ENCODE data around the gene MFSD6. TPM values are rescaled to one million over a fixed set of nuclear protein-coding genes. Genes with fewer than 3 reads are reported as not detected.
"Not testable (repeated sequence)": the region's sequence is repeated elsewhere in the genome, so short reads cannot be mapped to it uniquely, and the experiment has no call there.

The MFSD6 gene
- total RNA-seq, 3 donors from 2014 or later (not counting 1 experiment from before 2014, with no cell fraction given), result 36.7 to 50.5 (median 48.0) TPM

- Histone ChIP-seq H3K27ac (ENCODE audit: low read length) (no peak overlapping the region), H3K36me3 (ENCODE audit: control insufficient read depth, insufficient read depth, low read length) (peaks cover 78% of the 10 kb centered on the region), H3K4me3 (ENCODE audit: low read length) (no peak overlapping the region), H3K9me3 (ENCODE audit: control insufficient read depth, insufficient read depth, low read length) (no peaks in the 10 kb centered on the region), H3K27me3 (ENCODE audit: control insufficient read depth, insufficient read depth, low read length) (no peaks in the 10 kb centered on the region), H3K4me1 (ENCODE audit: control insufficient read depth, insufficient read depth, low read length) (no peaks in the 10 kb centered on the region)
- Mint-ChIP-seq H3K27me3 (ENCODE audit: low read depth in 2 of 2) (no peaks in the 10 kb centered on the region), H3K4me3 (no peak overlapping the region), H3K36me3 (peaks cover 22% of the 10 kb centered on the region), H3K4me1 (peaks cover 9 to 22% of the 10 kb centered on the region in 2 donors), H3K9me3 (no peaks in the 10 kb centered on the region), H3K27ac (no peak overlapping the region)
- TF ChIP-seq CTCF (IDR thresholded peaks at IDR 0.05), result no peak
- ATAC-seq (no peak), DNase-seq (no peak)
- 100% methylated on average over 2 of the region's 3 CpGs for WGBS (ENCODE audit: insufficient coverage)
- intact Hi-C loops (cut with micrococcal nuclease), result no loop called here
Observed at GRCh38 chr2:190504912-190505311, 96.8 kb downstream of the MFSD6 start.

- peaks cover 75% of the 10 kb centered on the region for H3K36me3 ChIP-seq (ENCODE audit: control insufficient read depth, insufficient read depth, low read length)
- Mint-ChIP-seq H3K9me3 (no peaks in the 10 kb centered on the region), H3K27ac (peak overlapping the region; percentile 17 to 81), H3K4me3 (no peak overlapping the region), H3K27me3 (ENCODE audit: low read depth in 2 of 2) (no peaks in the 10 kb centered on the region), H3K4me1 (peaks cover 9 to 22% of the 10 kb centered on the region in 2 donors), H3K36me3 (peaks cover 17% of the 10 kb centered on the region)
- ATAC-seq (no peak), DNase-seq (no peak)
- no peaks in the 10 kb centered on the region for H3K4me1 ChIP-seq (ENCODE audit: control insufficient read depth, insufficient read depth, low read length)
- H3K27me3 ChIP-seq (ENCODE audit: control insufficient read depth, insufficient read depth, low read length), result no peaks in the 10 kb centered on the region
- WGBS (ENCODE audit: insufficient coverage), result 100% methylated on average over 1 of the region's 1 CpG
- intact Hi-C loops (cut with micrococcal nuclease), result no loop called here
- H3K9me3 ChIP-seq (ENCODE audit: control insufficient read depth, insufficient read depth, low read length), result no peaks in the 10 kb centered on the region
- TF ChIP-seq CTCF (IDR thresholded peaks at IDR 0.05), result no peak
- no peak overlapping the region for H3K27ac ChIP-seq (ENCODE audit: low read length)
- no peak overlapping the region for H3K4me3 ChIP-seq (ENCODE audit: low read length)
Observed at GRCh38 chr2:190505696-190506095, 97.5 kb downstream of the MFSD6 start.

GRCh38 chr2:190506666-190507065 lies 98.5 kb downstream of the MFSD6 start:
- Mint-ChIP-seq H3K4me1 (peaks cover 9 to 15% of the 10 kb centered on the region in 2 donors), H3K27ac (peak overlapping the region; percentile 17 to 81), H3K9me3 (no peaks in the 10 kb centered on the region), H3K27me3 (ENCODE audit: low read depth in 2 of 2) (no peaks in the 10 kb centered on the region), H3K4me3 (no peak overlapping the region), H3K36me3 (peaks cover 17% of the 10 kb centered on the region)
- Histone ChIP-seq H3K9me3 (ENCODE audit: control insufficient read depth, insufficient read depth, low read length) (no peaks in the 10 kb centered on the region), H3K36me3 (ENCODE audit: control insufficient read depth, insufficient read depth, low read length) (peaks cover 66% of the 10 kb centered on the region), H3K4me1 (ENCODE audit: control insufficient read depth, insufficient read depth, low read length) (no peaks in the 10 kb centered on the region), H3K4me3 (ENCODE audit: low read length) (no peak overlapping the region), H3K27ac (ENCODE audit: low read length) (no peak overlapping the region), H3K27me3 (ENCODE audit: control insufficient read depth, insufficient read depth, low read length) (no peaks in the 10 kb centered on the region)
- intact Hi-C loops (cut with micrococcal nuclease), result no loop called here
- TF ChIP-seq CTCF (IDR thresholded peaks at IDR 0.05), result no peak
- no peak for DNase-seq
- WGBS (ENCODE audit: insufficient coverage), result 61% methylated on average over 2 of the region's 2 CpGs
- no peak for ATAC-seq

- WGBS (ENCODE audit: insufficient coverage), result 77% methylated on average over 4 of the region's 4 CpGs
- ATAC-seq, result no peak
- no peaks in the 10 kb centered on the region for H3K27me3 ChIP-seq (ENCODE audit: control insufficient read depth, insufficient read depth, low read length)
- intact Hi-C loops (cut with micrococcal nuclease), result no loop called here
- TF ChIP-seq CTCF (IDR thresholded peaks at IDR 0.05), result no peak
- Mint-ChIP-seq H3K9me3 (no peaks in the 10 kb centered on the region), H3K36me3 (peaks cover 16% of the 10 kb centered on the region), H3K4me1 (peaks cover 9 to 15% of the 10 kb centered on the region in 2 donors), H3K27ac (peak overlapping the region; percentile 17 to 81), H3K27me3 (ENCODE audit: low read depth in 2 of 2) (no peaks in the 10 kb centered on the region), H3K4me3 (no peak overlapping the region)
- H3K36me3 ChIP-seq (ENCODE audit: control insufficient read depth, insufficient read depth, low read length), result peaks cover 62% of the 10 kb centered on the region
- no peak for DNase-seq
- H3K4me1 ChIP-seq (ENCODE audit: control insufficient read depth, insufficient read depth, low read length), result no peaks in the 10 kb centered on the region
- no peaks in the 10 kb centered on the region for H3K9me3 ChIP-seq (ENCODE audit: control insufficient read depth, insufficient read depth, low read length)
- H3K27ac ChIP-seq (ENCODE audit: low read length), result no peak overlapping the region
- H3K4me3 ChIP-seq (ENCODE audit: low read length), result no peak overlapping the region
Observed at GRCh38 chr2:190507135-190507534, 99.0 kb downstream of the MFSD6 start.

GRCh38 chr2:190509895-190510294 lies 101.7 kb downstream of the MFSD6 start:
- H3K27me3 Mint-ChIP-seq (ENCODE audit: low read depth in 2 of 2); H3K4me1 ChIP-seq (ENCODE audit: control insufficient read depth, insufficient read depth, low read length); H3K4me3 Mint-ChIP-seq; H3K9me3 Mint-ChIP-seq; H3K27ac ChIP-seq (ENCODE audit: low read length); DNase-seq; intact Hi-C loops (cut with micrococcal nuclease); ATAC-seq; H3K4me3 ChIP-seq (ENCODE audit: low read length); H3K27me3 ChIP-seq (ENCODE audit: control insufficient read depth, insufficient read depth, low read length); H3K9me3 ChIP-seq (ENCODE audit: control insufficient read depth, insufficient read depth, low read length): not testable (repeated sequence)
- H3K36me3 ChIP-seq (ENCODE audit: control insufficient read depth, insufficient read depth, low read length), result peaks cover 46% of the 10 kb centered on the region
- Mint-ChIP-seq H3K36me3 (peaks cover 18% of the 10 kb centered on the region), H3K27ac (peak overlapping the region in 1 of 2 donors; percentile 11), H3K4me1 (peaks cover 1 to 12% of the 10 kb centered on the region in 2 donors)
- 96% methylated on average over 5 of the region's 5 CpGs for WGBS (ENCODE audit: insufficient coverage)

All from natural killer cell (primary cell).